ENCODE measurements around the gene RPS24.
"Not testable (repeated sequence)": the region's sequence is repeated elsewhere in the genome, so short reads cannot be mapped to it uniquely, and the experiment has no call there.

The RPS24 gene

GRCh38 chr10:78033637-78034470, at the start of gene RPS24:
RPS24 (plus strand) TSS chr10:78033863; CDS start chr10:78033902, 39 bp downstream.
- DNase-seq (ENCODE audit: low spot score), result peak; percentile 98

GRCh38 chr10:77984986-77985385, 48.7 kb upstream of the RPS24 start:
- no peak for DNase-seq (ENCODE audit: low spot score)

DNA sequence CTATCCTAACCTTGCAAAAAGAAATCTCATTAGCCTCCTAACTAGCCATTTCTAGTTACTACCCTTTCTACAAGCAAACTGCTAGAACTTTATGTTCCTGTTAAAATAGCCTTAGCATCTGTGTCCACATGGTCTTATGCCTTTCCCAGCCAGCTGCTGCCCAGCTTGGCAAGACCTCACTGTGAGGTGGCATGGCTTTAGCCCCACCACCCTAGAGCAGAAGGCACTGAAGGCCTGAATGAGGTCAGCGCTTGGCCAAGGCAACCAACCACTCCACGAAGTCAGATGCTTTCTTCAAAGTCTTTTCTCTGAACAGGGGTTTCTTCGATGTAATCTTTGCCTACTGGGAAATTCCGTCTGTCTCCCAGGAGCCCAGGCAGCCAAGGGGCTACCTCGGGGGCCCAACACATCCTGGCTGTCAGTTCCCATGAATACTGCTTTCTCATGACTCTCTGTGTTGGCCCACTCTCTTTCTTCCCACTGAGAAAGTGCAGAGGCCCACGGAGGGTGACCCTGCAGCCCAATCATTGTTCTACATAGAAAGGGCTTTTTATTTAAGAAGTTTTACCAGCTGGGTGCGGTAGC, 45.9 kb upstream of the RPS24 start:
- DNase-seq (ENCODE audit: low spot score), result no peak

- no peak for DNase-seq (ENCODE audit: low spot score)
Measured at GRCh38 chr10:77989081-77989724, 44.5 kb upstream of the RPS24 start.

GRCh38 chr10:77993620-77994019, 40.0 kb upstream of the RPS24 start:
- DNase-seq (ENCODE audit: low spot score), result no peak

- not testable (repeated sequence) for DNase-seq (ENCODE audit: low spot score)
Measured at GRCh38 chr10:77998780-77999179, 34.9 kb upstream of the RPS24 start.

- DNase-seq (ENCODE audit: low spot score), result no peak
Measured at GRCh38 chr10:78000206-78000605, 33.5 kb upstream of the RPS24 start.

GRCh38 chr10:78000956-78001472, 32.6 kb upstream of the RPS24 start:
- DNase-seq (ENCODE audit: low spot score), result no peak

GRCh38 chr10:78002541-78003288, 30.9 kb upstream of the RPS24 start:
- no peak for DNase-seq (ENCODE audit: low spot score)

DNA sequence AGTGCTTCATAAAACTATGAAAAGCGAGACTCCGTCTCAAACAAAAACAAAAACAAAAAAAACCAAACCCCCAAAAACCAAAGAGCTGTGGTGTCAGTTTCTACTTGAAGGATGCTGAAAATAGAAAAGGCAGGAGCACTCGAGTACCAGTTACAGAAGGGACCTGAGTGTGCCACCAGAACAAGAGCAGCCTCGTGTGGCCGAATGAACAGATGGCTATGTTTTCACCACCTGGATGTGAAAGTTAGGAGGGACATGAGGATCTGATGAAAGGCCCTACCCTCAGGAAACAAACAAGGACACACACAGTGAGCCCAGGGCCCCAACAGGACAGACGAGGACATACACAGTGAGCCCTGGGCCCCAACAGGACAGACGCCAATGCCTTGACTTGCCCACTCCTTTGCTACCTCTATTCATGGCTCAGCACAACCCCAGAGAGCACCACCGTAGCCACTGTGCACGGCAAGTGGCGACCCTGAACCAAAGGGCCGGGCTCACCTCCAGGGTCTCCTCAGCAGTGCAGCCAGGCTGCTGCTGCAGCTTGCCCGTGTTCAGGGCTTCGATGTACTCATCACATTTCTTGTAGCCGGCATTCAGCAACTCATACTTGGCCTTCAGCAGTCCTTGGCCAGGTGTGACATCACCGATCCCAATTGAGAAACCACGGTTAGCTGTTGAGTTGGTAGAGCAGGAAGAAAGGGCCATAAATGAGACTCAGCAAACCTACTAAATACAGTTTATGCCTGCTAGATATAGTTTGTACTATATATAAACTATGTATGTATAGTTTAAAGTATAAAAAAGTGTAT, 29.2 kb upstream of the RPS24 start:
- DNase-seq (ENCODE audit: low spot score), result no peak

DNA sequence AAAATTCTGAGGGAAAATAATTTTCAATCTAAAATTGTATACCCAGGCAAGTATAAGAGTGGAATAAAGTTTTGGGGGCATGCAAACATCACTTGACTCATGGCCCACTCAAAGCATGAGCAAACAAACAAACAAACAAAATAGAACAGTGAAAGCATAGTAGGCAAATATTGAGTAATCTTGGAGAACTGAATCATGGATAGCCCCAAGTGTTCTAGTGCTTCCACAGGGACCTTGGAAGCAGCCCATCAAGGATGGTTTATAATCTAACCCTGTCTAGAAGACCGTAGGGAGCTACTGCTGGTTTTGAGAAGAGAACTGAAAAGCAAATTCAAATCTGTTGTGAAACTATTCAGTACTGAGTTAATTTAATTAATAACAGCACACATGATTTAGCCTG, 26.5 kb upstream of the RPS24 start:
- DNase-seq (ENCODE audit: low spot score), result no peak

- no peak for DNase-seq (ENCODE audit: low spot score)
Measured at GRCh38 chr10:78009662-78010061, 24.0 kb upstream of the RPS24 start.

DNA sequence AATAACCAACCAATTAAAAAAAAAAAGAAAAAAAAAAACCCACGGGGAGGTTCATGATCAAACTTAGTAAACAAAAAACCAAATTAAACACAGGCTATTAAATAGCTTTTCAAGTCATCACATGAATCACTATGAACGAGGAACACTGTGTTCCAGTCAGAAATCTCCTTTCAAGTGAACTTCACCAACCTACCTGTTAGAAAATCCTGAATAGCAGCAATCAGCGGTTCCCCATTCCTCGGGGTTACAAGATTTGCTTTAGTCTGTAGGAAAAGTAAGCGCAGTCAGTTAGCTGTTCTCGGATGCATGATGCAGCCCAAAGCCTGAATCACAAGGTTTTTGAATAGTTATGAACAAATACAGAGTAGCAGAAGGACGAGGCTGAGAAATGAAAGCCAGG, 23.4 kb upstream of the RPS24 start:
- no peak for DNase-seq (ENCODE audit: low spot score)

DNA sequence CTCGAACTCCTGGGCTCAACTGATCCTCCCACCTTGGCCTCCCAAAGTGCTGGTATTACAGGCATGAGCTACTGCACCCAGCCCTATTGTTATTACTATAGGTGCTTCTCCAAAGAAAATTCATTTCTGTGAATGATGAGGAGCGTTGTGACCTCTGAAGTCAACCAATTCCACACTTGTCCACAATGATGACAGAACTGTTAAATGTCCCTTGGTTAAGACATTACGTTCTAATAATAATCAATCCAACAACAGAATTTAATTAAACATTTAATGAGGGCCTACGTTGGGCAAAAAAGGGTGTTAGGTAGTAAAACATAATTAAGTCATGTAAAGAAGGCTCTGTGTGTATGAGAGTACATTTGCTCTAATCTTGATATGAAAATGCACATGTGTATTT, 22.6 kb upstream of the RPS24 start:
- no peak for DNase-seq (ENCODE audit: low spot score)

- no peak for DNase-seq (ENCODE audit: low spot score)
Measured at GRCh38 chr10:78013564-78013963, 20.1 kb upstream of the RPS24 start.

- no peak for DNase-seq (ENCODE audit: low spot score)
Measured at GRCh38 chr10:78015546-78015945, 18.1 kb upstream of the RPS24 start.

DNA sequence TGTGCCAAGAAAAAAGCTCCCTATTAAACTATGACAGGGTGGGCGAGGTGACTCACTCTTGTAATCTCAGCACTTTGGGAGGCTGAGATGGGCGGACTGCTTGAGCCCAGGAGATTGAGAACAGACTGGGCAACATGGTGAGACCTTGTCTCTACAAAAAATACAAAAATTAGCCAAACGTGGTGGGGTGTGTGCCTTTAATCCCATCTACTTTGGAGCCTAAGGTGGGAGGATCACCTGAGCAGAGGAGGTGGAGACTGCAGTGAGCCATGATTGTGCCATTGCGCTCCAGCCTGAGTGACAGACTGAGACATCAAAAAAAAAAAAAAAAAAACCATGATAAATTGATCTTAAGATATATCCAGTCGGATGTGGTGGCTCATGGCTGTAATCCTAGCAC, 15.8 kb upstream of the RPS24 start:
- DNase-seq (ENCODE audit: low spot score), result no peak

GRCh38 chr10:78019264-78019663, 14.4 kb upstream of the RPS24 start:
- no peak for DNase-seq (ENCODE audit: low spot score)

- DNase-seq (ENCODE audit: low spot score), result no peak
Measured at GRCh38 chr10:78021201-78021600, 12.5 kb upstream of the RPS24 start.

DNA sequence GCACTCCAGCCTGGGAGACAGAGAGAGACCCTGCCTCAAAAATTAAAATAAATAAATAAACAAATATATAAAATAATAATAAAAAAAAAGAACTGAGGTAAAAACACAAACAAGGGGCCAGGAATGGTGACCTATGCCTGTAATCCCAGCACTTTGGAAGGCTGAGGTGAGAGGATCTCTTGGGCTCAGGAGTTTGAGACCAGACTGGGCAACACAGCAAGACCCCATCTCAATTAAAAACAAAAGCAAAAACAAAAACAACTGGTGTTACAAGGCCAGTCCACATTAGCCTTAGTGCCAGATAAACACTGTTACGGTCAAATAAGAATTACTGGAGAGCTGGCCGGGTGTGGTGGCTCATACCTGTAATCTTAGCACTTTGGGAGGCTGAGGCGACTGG, 9.9 kb upstream of the RPS24 start:
- DNase-seq (ENCODE audit: low spot score), result no peak

GRCh38 chr10:78025685-78026364, 7.8 kb upstream of the RPS24 start:
- no peak for DNase-seq (ENCODE audit: low spot score)
